Measurements from ENCODE around the gene GDPD4.

Gene GDPD4

DNA sequence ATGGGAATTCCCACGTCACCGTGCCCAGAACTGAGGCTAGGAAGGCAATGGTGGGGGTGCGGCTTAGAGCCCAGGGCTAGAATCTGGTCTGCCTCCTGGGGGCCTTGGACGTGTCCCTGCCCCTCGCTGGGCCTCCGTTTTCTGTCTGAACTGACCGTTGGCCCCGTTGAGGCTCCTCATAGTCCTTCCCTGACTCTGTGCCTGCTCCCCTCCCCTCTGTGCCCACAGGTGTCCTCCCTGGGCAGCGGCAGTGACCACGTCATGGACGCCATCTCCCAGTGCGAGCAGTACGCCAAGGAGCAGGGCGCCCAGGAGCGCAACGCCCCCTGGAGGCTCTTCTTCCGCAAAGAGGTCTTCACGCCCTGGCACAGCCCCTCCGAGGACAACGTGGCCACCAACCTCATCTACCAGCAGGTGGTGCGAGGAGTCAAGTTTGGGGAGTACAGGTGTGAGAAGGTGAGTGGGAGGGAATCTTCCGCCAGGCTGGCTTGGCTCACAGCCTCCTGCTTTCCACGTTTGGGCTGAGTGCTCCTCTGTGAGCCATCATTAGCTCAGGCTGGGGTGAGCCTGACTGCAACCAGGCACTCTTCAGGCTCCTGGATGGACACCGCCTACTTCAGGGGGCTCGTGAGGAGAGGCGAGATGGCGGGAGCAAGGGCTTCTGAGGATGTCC is 109.5 kb downstream of the GDPD4 start:
- DNase-seq (ENCODE audit: low read depth in 2 of 2): peak in 1 of 2 donors; percentile 3

DNA sequence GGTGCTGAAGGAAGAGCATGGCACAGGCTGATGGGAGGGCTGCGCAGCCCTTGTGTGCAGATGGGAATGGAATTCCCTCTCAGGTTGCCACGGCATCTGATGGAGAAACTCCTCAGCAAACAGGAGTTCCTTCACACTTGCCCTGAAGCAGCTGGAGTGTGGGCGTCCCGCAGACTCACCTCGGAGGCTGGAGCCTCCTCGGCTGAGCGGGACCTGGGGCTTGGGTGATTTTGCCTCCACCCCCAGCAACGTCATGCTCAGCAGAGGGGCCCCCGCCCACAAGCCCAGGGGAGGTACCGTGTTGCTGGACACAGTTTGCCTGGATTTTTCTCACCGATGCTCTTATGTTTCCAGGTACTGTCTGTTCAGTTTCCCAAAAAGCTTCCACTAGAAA is 110.1 kb downstream of the GDPD4 start:
- no peak for DNase-seq (ENCODE audit: low read depth in 2 of 2)

DNA sequence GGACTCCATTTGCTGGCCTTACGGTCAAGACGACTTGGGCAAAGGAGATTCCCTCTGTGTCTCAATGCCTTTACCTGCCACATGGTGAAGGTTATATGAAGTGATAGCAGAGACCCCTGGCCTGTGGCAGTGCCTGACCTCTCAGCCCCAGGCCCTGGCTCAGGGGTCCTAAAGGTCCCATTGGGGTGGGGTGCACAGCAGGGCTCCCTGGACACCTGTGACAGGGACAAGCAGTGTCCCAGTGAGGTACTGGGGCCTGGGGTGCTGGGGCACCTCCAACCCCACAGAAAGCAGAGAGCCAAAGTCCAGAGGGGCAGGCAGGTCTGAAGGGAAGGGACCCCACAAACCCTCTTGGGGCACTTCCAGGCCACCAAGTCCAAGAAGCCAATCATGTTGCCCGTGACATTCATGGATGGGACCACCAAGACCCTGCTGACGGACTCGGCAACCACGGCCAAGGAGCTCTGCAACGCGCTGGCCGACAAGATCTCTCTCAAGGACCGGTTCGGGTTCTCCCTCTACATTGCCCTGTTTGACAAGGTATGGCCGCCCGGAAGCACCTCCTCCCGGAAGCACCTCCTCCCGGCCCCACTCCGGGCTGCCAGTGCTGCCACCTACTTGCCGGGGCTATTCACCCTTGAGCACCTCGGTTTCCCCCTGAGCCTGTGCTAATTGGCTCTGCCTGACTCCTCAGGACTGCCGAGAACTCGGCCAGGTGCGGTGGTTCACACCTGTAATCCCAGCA is 111.0 kb downstream of the GDPD4 start:
- DNase-seq (ENCODE audit: low read depth in 2 of 2): no peak

DNA sequence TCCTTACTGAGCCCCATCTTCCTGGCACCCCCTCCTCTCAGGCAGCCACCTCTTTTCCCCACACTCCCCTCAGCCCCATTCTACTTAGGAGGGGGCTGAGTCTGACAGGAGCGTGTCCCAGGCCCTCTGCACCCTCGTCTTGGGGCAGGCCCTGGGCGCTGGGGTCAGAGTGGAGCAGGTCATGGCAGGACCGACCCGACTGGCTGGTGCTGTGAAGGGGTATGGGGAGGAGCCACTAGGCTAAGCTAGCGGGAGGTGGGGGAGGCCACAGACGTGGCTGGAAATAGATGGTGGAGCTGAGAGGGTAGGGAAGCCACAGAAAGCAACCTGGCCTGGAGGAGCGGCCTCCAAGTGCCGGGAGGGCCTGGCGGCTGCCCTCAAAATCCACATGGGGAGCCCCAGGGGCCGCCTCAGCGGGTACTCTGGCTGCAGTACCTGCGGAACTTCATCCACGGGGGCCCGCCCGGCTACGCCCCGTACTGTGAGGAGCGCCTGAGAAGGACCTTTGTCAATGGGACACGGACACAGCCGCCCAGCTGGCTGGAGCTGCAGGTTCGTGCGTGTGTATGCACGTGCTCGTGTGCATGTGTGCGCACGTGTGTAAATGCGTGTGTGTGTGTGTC is 111.8 kb downstream of the GDPD4 start:
- no peak for DNase-seq (ENCODE audit: low read depth in 2 of 2)

DNA sequence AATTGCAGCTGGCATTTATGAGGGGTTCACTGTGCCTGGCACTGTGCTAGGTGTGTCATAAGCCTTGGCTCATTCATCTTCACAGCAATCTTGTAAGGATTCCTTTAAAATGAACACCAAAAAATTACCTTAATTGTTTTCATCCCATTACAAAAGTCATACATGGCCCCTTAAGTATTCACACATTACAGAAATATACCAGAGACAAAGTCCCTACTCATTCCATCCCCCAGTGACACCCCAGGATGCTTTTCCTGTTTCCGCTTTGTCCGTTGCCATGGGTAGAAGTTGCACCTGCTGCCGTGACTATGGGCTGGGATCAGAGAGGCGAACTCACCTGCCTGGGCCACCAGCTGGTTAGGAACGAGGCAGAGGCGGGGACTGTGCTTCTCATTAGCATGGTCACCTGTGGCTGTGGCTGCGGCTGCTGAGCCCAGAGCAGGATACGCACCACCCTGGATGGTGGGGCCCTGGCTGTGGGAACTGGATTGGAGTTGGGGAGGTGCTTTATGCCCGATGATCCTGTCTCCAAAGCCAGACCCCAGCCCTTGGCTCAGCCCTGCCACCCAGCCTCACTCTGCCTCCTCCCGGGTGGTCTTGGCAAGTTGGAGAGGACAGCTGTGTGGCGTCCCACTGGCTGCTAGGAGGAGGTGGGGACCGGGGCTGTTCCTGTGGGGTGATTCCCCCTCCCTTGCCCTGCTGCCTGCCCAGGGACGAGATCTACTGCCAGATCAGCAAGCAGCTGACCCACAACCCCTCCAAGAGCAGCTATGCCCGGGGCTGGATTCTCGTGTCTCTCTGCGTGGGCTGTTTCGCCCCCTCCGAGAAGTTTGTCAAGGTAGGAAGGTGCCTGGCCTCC is 112.6 kb downstream of the GDPD4 start:
- DNase-seq (ENCODE audit: low read depth in 2 of 2): no peak

DNA sequence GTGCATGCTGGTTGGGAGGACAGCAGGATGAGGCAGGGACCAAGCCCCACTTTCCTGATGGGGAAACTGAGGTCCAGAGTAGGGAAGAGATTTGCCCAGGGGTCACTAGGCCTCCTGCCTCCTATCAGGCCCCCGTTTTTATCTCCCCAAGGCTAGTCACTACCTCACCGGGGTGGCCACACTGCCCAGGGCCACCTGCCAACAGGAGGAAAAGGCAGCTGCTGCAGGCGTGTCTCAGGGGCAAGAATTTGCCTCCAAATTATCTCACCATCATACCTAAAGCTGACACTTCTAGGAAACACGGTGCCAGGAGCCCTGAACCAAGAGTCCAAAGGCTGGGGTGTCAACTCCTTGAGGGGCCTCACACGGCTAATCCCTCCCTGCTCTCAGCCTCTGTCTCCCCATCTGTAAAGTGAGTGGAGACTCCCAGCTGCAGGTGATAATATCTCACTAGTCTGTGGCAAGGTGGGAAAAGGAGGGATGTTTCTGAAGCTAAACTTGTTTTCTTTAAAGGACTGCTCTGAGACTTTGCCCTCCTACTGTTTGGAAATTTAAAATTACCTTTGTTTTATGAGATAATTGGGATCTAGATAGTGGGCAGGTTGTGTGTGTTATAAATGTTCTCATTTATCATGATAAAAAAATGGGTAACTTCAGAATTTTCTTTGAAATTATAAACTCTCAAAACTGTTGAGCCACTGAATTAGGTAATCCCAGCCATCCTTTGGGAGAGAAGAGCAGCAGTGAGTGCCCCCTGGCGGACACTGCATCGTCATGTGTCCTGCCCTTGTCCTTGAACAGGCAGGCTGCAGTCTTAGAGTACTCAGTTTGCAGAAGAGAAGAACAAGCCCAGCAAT is 113.5 kb downstream of the GDPD4 start:
- peak; percentile 29 to 35 for DNase-seq (ENCODE audit: low read depth in 2 of 2)

- no peak for DNase-seq (ENCODE audit: low read depth in 2 of 2)
Observed at GRCh38 chr11:77187111-77187750, 114.3 kb downstream of the GDPD4 start.

DNA sequence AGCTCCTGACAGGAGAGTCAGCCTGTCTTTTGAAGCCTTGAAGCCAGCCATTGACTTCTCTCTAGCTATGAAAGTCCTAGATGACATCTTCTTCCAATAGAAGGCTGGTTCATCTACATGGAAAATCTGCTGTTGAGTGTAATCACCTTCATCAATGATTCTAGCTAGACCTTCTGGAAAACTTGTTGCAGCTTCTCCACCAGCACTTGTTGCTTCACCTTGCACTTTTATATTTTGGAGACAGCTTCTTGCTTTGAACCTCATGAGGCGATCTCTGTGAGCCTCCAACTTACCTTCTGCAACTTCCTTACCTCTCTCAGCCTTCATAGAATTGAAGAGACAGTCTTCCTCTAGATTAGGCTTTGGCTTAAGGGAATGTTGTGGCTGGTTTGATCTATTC is 115.2 kb downstream of the GDPD4 start:
- no peak for DNase-seq (ENCODE audit: low read depth in 2 of 2)

GRCh38 chr11:77184136-77184860 is 117.2 kb downstream of the GDPD4 start:
- DNase-seq (ENCODE audit: low read depth in 2 of 2): no peak

DNA sequence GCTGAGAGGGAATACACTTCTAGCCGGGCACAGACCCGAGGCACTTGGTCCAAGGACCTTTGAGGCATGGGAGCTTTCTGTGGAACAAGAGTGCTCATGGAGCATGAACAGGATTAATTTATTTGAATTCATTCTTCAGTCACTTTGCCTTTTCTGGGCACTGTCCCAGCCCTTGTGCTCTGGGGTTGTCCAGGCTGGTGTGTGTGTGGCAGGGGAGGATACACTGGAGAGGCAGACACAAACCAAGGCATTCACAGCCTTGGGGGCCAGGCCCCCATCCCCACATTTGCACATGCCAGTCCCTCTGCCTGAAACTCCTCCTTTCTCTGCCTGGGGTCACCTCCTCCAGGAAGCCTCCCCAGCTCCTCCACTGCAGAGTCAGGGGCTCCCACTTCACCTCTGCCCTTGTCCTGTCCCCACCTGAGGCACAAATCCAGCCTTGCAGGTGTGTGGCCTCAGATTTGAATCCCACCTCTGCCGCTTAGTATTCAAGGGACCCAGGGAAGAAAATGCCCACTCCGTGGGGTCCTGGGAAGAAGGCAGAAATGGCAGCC is 118.0 kb downstream of the GDPD4 start:
- DNase-seq (ENCODE audit: low read depth in 2 of 2): no peak

- no peak for DNase-seq (ENCODE audit: low read depth in 2 of 2)
Observed at GRCh38 chr11:77182542-77183430, 118.7 kb downstream of the GDPD4 start.

GRCh38 chr11:77181799-77182541 is 119.5 kb downstream of the GDPD4 start:
- DNase-seq (ENCODE audit: low read depth in 2 of 2): no peak

DNA sequence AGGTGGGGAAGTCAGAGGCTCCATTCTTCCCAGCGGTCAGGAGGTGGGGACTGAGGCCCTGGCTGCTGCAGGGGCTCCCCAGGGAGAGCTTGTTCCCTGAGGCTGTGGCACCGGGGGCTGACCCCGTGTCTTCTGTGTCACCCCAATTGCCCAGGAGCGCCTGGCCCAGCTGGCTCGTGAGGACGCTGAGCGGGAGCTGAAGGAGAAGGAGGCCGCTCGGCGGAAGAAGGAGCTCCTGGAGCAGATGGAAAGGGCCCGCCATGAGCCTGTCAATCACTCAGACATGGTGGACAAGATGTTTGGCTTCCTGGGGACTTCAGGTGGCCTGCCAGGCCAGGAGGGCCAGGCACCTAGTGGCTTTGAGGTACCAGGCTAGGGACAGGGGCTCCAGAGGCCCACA is 120.3 kb downstream of the GDPD4 start:
- DNase-seq (ENCODE audit: low read depth in 2 of 2): no peak

- DNase-seq (ENCODE audit: low read depth in 2 of 2): no peak
Observed at GRCh38 chr11:77180346-77180745, 121.1 kb downstream of the GDPD4 start.

DNA sequence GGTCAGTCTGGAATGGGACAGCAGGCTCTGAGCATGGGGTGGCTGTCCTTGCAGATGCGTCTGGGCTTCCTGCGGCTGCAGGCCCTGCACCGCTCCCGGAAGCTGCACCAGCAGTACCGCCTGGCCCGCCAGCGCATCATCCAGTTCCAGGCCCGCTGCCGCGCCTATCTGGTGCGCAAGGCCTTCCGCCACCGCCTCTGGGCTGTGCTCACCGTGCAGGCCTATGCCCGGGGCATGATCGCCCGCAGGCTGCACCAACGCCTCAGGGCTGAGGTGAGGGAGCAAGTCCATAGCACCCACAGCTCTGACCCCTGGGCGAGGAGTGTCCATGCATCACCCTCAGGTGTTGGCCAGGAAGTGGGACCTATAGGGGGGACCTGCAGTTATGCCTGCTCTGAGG is 121.8 kb downstream of the GDPD4 start:
- DNase-seq (ENCODE audit: low read depth in 2 of 2): no peak

GRCh38 chr11:77179048-77179447 is 122.4 kb downstream of the GDPD4 start:
- no peak for DNase-seq (ENCODE audit: low read depth in 2 of 2)

DNA sequence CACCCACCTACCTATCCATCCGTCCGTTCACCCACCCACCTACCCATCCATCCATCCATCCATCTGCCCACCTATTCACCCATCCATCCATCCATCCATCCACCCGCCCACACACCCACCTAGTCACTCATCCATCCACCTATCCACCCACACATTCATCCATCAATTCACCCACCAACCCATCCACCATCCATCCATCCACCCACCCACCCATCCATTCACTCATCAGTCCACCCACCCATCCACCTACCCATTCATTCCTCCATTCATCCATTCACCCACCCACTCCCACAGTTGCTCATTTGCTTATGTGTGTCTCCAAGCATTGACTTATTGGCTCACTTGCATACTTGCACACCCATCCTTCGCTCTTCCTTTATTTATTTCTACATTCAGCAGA is 123.3 kb downstream of the GDPD4 start:
- DNase-seq (ENCODE audit: low read depth in 2 of 2): no peak

- DNase-seq (ENCODE audit: low read depth in 2 of 2): no peak
Observed at GRCh38 chr11:77176996-77177395, 124.5 kb downstream of the GDPD4 start.
